Effector CD8-positive, alpha-beta T cell (primary cell): ENCODE results near the gene AP4E1.
"Not testable (repeated sequence)": the region's sequence is repeated elsewhere in the genome, so short reads cannot be mapped to it uniquely, and the experiment has no call there.

Experiments used
- DNase-seq: peaks from one replicate; lab custom pipeline; 2025; lab: John Stamatoyannopoulos, UW

Gene AP4E1

DNA sequence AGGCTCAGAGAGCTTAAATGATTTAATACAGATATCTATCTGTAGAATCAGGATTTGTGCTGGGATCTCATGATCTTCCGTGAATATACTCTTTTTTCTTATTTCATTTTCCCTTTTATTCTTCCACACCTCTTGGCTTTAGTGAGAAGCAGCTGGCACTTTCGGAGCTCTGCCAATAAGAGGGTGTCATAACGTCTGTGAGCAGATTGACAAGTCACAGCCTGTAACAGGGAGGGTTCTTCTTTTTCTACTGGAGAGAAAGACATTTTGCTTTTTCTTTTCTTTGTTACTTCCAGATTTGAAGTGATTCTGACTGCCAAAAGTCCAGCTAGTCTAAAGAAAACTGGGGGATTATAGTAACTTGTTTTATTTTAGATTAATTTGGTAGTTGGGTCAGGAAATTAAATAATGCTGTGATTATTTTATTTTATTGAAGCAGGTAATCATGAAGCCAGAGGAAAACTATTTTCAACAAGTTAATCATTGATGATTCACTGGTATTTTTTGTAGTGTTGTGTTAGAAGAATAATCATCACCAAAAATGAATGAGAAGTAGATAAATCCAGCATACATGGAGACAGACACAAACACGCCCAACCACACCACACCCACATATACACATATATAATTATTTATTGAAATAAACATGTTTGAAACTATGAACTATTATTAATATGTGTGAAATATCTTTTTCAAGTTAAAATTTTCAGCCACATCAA lies 116.4 kb downstream of the AP4E1 start:
- no peak for DNase-seq

DNA sequence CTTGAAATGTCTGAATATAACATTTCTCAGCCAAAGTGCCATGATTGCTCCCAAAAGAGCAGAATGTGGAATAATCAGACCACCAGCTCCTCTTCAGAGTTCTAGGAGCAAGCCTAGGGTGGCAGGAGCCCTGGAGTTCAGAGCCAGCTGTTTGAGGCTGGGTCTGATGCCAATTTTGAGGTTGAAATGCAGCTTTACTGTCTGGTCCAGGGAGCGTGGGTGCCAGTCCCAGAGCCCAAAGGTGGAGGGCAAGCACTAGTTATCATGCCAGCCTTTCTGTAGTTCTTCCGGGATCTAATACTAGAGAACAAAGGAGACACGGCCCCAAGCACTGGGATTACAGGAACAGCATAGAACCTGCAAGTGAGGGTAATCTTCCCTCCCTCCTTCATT lies 117.0 kb downstream of the AP4E1 start:
- DNase-seq, result no peak

DNA sequence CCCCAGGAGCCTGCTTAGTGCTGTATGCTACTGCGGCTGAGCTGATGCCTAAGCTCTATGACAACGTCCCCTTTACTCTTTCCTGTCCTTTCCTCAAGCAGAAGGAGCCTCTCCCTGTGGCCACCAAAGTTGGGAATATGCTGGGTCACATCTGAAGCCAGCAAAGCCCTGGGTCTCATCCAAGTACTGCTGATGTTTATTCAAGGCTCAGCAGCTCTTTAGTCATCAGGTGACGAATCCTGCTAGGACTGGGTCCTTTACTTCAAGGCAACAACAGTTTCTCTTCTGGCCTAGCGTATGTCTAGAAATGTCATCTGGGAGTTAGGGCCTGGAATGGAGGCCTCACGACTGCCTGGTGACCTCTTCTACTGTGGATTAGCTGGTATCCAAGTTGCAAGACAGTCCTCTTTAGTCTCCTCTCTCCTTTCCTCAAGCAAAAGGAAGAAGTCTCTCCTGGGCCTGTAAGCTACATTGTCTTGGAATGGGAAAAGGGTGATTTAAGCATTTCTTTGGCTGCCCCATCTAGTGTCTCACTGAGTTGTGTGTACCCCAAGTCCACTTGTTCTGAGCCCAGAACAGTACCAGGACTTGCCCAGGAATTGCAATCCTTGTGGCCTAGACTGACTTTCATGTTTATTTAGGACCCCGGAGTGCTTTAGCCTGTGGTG lies 122.3 kb downstream of the AP4E1 start:
- DNase-seq, result no peak

DNA sequence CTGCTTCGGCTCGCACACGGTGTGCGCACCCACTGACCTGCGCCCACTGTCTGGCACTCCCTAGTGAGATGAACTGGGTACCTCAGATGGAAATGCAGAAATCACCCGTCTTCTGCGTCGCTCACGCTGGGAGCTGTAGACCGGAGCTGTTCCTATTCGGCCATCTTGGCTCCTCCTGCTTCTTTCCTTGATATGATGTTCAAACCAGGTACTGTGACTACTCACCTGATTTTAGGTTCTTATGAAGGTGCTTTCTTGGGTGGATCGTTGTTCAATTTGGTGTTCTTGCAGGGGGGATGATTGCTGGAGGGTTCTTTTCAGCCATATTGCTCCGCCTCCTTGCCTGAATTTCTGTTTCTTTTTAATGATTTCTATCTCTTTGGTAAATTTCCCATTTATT lies 129.0 kb downstream of the AP4E1 start:
- DNase-seq, result not testable (repeated sequence)

DNA sequence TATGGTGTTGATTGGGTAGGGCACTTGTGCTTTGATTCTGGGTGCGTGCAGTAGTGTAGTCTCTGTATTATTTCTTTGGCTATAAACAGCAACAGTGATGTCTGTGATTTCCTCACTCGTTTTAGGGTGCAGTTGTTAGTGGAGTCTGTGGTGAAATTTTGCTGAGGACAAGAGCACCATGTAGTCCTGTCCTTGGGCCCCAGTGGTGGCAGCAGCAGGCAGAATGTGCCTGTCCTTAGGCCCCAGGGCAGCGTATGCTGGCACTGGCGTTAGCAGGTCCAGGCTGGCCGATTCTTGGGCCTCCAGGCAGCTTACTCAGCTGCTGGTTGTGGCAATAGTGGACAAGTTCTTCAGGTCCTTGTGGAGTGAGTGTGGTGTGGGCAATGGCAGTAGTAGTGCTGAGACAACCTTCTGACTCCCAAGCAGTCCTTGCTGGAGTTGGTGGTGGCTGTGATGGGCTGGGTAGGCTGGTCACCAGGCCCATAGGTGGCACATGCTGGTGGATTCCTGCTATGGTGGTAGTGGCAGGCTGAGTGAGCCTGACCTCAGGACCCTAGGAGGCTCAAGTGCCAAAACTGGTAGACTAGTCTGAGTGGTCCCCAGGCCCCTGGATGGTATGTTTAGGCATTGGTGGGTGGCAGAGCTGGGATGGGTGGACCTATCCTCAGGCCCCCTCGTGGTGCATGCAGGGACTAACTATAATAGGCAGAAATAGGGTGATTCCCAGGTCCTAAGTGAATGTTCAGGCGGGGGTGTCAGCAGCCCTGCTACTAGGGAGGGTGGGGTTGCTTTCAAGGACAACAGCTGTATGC lies 129.9 kb downstream of the AP4E1 start:
- DNase-seq, result no peak

DNA sequence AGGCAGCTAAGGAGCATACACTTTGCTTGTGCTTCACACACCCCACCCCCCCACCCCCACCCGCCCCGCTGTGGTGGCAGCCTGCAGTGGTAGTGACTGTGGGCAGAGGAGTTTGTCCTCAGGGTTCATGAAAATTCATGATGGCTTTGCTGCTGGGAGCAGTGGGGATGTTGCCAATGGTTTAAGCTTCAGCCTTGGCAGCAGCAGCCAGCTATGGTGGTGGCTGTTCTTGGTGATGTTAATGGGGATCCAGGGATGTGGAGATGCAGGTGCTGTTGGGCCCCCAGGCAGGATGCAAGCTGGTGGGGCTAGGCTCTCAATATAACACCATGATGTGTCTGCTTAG lies 130.5 kb downstream of the AP4E1 start:
- DNase-seq, result no peak

DNA sequence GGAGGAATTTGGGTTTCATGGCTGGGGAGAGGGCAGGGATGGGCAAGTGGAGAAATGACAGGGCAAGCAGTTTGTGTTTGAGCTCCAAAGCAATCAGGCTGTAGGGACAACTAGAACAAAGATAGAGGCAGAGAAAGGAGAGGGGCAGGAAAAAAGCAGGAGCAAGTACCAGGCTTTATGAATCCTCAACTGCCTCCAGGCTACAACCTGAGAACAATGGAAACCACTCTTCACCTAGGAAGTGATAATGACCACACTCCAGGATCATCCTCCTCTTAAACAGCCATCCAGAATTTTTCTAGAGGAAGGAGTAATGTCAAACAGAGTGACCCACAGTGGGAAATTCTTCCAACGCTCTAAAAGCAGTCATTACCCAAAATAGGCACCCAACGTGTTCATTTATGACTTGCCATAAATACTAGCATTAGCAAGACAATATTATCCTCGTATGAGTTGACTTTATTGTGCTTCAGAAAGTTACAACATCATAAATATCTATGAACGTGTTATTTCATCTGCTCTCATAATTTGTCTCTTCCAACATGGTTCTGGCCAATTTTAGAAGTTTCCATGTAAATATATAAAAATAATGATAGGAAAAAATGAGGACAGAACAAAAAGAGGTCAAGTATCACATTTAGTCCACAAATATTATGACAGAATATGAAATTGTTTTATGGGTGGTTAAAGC lies 135.7 kb downstream of the AP4E1 start:
- DNase-seq, result no peak

DNA sequence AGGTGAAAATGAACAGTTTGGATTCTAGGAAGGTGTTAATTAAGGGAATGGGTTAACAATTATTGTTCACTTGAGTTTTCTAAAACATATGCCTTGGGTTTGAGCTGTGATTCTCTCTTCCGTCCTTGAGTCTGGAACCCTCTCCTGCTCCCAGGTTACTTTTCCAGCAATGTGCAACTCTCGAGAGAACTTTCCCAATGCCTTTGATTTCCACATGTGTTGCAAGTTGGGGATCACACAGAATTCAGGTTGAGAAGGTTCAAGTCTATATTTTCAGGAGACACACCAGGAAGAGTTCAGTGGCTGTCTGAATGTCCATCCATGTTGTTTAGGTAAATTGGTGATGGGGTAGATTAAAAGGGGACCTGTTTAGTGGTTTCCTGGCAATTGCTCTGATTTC lies 137.5 kb downstream of the AP4E1 start:
- no peak for DNase-seq

DNA sequence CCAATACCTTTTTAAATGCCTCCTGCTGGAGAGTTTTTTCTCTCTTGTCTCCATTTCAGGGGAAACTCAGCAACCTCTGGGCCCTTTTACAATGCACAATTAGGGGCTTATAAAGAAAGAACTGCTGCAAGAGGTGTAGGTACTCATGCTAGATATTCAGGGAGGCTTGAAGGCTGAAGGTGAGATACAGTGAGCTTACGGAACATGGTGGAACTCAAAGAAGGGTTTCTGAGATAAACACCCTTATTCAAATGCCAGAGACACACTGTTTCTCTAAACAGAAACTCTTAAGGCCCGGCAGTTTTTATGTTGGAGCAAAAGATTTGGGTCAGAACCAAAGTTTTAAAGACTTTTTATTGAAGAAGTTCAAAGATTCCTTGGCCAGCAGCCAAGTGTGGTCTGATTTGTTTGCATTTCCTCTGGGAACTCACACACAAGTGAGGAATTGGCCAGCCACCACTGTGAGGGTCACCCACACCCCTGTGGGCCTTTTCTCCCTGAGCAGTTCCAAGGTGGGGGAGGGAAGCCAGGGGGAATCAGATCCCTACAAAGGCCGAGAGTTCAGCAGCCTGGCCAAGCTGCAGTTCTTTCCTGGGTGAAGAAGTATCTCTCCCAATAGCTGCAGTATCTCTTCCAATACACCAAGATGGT lies 138.4 kb downstream of the AP4E1 start:
- no peak for DNase-seq

DNA sequence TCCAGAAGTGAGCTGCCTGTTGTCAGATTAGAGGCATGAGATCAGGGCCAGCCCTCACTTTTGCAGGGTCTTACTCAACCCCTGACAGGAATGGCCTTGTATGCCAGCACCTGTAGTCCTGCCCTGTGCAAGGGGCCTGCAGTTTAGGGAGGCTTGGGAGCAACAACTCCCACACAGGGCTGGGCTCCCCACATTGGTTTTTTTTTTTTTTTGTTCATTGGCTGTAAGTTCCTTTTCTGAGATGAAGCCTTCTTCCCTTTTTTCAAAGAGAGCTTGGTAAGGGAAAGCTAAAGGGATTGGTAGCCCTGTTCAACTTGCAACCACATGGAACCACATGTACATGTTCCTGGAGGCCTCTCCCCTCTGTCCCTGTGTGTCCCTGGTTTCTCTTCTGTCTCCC lies 139.8 kb downstream of the AP4E1 start:
- no peak for DNase-seq

DNA sequence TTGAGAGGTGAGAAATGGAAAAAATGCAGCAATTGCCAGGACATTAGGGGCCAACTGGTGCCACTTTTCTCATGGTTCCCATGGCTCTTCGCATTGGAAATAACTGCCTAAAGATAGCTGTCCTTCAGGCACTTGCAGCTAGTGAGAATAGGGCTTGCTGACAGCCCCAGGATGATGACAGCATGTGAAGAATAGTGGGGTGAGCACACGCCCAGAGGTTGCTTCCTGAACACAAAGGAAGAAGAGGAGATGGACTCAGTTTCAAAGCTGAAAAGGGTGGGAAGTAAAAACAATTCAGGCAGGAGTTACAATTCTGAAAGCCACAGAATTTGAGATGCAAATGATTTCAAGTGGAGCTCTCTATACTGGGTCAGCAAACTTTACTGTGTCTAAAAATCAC lies 140.6 kb downstream of the AP4E1 start:
- no peak for DNase-seq

DNA sequence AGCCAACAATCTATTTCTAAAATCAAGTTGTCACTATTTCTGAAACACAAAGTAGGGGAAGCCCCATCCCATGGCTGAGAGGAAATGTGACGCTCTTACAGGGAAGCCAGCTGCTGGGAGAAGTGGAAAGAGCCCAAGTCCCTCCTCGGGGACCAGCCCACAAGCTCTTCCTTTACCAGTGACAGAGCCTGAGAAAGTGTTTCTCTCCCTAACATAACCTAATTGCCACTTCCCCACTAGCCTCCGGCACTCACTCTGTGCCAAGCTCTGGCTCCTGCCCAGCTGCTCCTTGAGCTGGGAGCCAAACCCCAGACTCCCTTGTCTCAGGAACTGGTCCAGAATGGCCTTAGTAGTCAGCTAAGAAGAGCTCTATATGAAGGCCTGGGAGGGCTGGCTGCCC lies 143.3 kb downstream of the AP4E1 start:
- no peak for DNase-seq

DNA sequence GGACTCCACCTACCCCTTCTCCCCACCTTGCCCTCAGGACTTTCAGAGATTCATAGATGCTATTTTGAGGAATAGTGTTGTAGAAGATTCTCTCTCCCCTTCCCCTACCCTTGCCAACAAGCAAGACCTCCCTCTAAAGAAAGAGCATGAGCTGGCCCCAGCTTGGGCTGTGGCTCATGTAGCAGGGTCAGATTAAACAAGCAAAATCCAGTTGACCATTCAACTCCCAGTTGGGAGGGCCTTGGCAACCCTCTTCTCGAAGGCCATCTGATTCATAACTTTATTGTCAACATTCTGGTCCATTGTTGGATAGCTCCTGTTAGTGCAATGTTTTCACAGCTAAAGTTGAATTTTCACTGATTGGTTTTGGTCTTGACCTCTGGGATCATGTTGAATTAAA lies 145.1 kb downstream of the AP4E1 start:
- no peak for DNase-seq

DNA sequence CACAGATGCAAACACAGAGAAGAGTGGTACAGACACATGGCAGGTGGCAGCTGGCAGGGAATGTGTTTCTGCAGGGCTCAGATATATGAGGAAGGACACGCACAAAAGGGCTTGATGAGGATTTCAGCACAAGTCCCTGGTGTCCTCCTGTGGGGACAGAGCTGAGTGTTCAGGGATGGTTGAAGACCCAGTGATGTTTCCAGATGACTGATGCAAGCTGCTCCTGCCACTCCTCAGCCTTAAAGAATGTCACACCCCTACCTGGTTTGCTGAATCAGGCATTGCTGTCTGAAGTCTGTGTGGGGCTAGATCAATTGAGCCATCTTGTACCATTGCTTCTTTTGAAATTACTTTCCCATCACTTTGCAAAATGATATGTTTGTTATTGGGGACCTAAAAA lies 146.1 kb downstream of the AP4E1 start:
- DNase-seq, result no peak
